HepG2 (cell line): Measurements from ENCODE around the gene SELENOT.

ENCODE experiments used
- AFF4 ChIP-seq: sonication (generic); formaldehyde crosslinking; IDR thresholded peaks from 2 replicates; pipeline ENCODE4 v1.4.0; 2020; ENCODE audit warnings: missing genetic modification reagents
- CTCF ChIP-seq: sonication (generic); formaldehyde crosslinking; IDR thresholded peaks from 2 replicates; pipeline ENCODE4 v1.5.0; 2020; ENCODE audit warnings: mild to moderate bottlenecking, missing genetic modification reagents, moderate library complexity
- ELF4 ChIP-seq: sonication (generic); formaldehyde crosslinking; IDR thresholded peaks from 2 replicates; pipeline ENCODE4 v1.5.0; 2020; ENCODE audit warnings: missing genetic modification reagents, mild to moderate bottlenecking, moderate library complexity, borderline replicate concordance
- EP300 ChIP-seq, 3 experiments: sonication (generic) in 1 of 3; formaldehyde crosslinking in 1 of 3; IDR thresholded peaks; 2 replicates each; pipeline versions ENCODE4 v1.5.1 to v1.6.1; 2011 to 2020; ENCODE audit warnings: low read depth in 2 of 3, low read length in 2 of 3, borderline replicate concordance in 1 of 3, improper control_type of control experiment in 1 of 3, mild to moderate bottlenecking in 1 of 3, missing genetic modification reagents in 1 of 3, moderate library complexity in 1 of 3
- HNF1A ChIP-seq, 2 experiments: sonication (generic) in 1 of 2; formaldehyde crosslinking in 1 of 2; IDR thresholded peaks; 2 replicates each; pipeline versions ENCODE4 v1.4.0 to v1.6.1; 2016 to 2020; ENCODE audit warnings: borderline replicate concordance in 1 of 2, low read depth in 1 of 2, mild to moderate bottlenecking in 1 of 2, missing genetic modification reagents in 1 of 2
- JUNB ChIP-seq: sonication (generic); formaldehyde crosslinking; IDR thresholded peaks from 2 replicates; pipeline ENCODE4 v1.8.0; 2022; ENCODE audit warnings: missing genetic modification reagents, mild to moderate bottlenecking, borderline replicate concordance
- SIN3B ChIP-seq: fragments of 150-350 bp; IDR thresholded peaks from 2 replicates; pipeline ENCODE4 v1.6.1; 2014; ENCODE audit warnings: low read length
- ZFP41 ChIP-seq: sonication (generic); formaldehyde crosslinking; IDR thresholded peaks from 2 replicates; pipeline ENCODE4 v1.4.0; 2020; ENCODE audit warnings: mild to moderate bottlenecking, missing genetic modification reagents, borderline replicate concordance
- ZNF230 ChIP-seq: sonication (generic); formaldehyde crosslinking; IDR thresholded peaks from 2 replicates; pipeline ENCODE4 v1.4.0; 2020; ENCODE audit warnings: mild to moderate bottlenecking, missing genetic modification reagents
- ZNF274 ChIP-seq: sonication (generic); formaldehyde crosslinking; IDR thresholded peaks from 2 replicates; pipeline ENCODE4 v1.5.1; 2020; ENCODE audit warnings: mild to moderate bottlenecking, missing genetic modification reagents
- ZNF549 ChIP-seq: sonication (generic); formaldehyde crosslinking; IDR thresholded peaks from 2 replicates; pipeline ENCODE4 v1.5.0; 2020; ENCODE audit warnings: missing genetic modification reagents
- ZNF678 ChIP-seq: sonication (generic); formaldehyde crosslinking; IDR thresholded peaks from 2 replicates; pipeline ENCODE4 v1.4.0; 2020; ENCODE audit warnings: mild to moderate bottlenecking, missing genetic modification reagents
- ZNF780A ChIP-seq: sonication (generic); formaldehyde crosslinking; IDR thresholded peaks from 2 replicates; pipeline ENCODE4 v1.8.0; 2022; ENCODE audit warnings: mild to moderate bottlenecking, missing genetic modification reagents, moderate library complexity

GRCh38 chr3:150612494-150612893 is 9.4 kb downstream of the SELENOT start:
- TF ChIP-seq HNF1A (IDR thresholded peaks at IDR 0.05; ENCODE audit: low read depth) (no peak), HNF1A (CRISPR knock-in tag; IDR thresholded peaks at IDR 0.05; ENCODE audit: borderline replicate concordance) (no peak), CTCF (CRISPR knock-in tag) (no peak), AFF4 (no peak), ZNF678 (CRISPR knock-in tag) (no peak), ZNF780A (CRISPR knock-in tag) (no peak), SIN3B (no peak), ELF4 (CRISPR knock-in tag) (no peak), ZNF549 (no peak), JUNB (no peak), ZFP41 (CRISPR knock-in tag) (no peak), ZNF230 (CRISPR knock-in tag) (no peak), EP300 (IDR thresholded peaks at IDR 0.05; ENCODE audit: low read depth in 2 of 2, low read length in 2 of 2) (no peak), EP300 (CRISPR knock-in tag; IDR thresholded peaks at IDR 0.05; ENCODE audit: borderline replicate concordance) (no peak), ZNF274 (no peak)
